SJSA1 (cell line): Measurements from ENCODE around the gene TENT4A. TPM values are rescaled to one million over a fixed set of nuclear protein-coding genes. Genes with fewer than 3 reads are reported as not detected.
A peak's percentile ranks its signal among the peaks of the same experiment; 100 is the strongest.
"Not testable (repeated sequence)": the region's sequence is repeated elsewhere in the genome, so short reads cannot be mapped to it uniquely, and the experiment has no call there.

ENCODE experiments used
- DNase-seq, 2 experiments: peaks; one replicate each; pipeline ENCODE4 v3.0.0-alpha.2; 2015 to 2020; ENCODE audit warnings: low spot score in 2 of 2, low read depth in 1 of 2
- H3K27ac ChIP-seq: fragments of 250-450 bp; sonication (Bioruptor Pico); 2 replicates; pipeline ENCODE4 v1.5.1; 2020; ENCODE audit warnings: mild to moderate bottlenecking, moderate library complexity
- H3K27me3 ChIP-seq: fragments of 250-450 bp; sonication (Bioruptor Pico); replicated peaks from 2 replicates; pipeline ENCODE4 v1.5.1; 2020; ENCODE audit warnings: mild to moderate bottlenecking, moderate library complexity
- H3K36me3 ChIP-seq: fragments of 250-450 bp; sonication (Bioruptor Pico); 2 replicates; pipeline ENCODE4 v1.5.1; 2020; ENCODE audit warnings: mild to moderate bottlenecking
- H3K4me1 ChIP-seq: fragments of 250-450 bp; sonication (Bioruptor Pico); replicated peaks from 2 replicates; pipeline ENCODE4 v1.6.1; 2021; ENCODE audit warnings: mild to moderate bottlenecking
- H3K4me3 ChIP-seq: fragments of 250-450 bp; sonication (Bioruptor Pico); 2 replicates; pipeline ENCODE4 v1.5.1; 2020; ENCODE audit warnings: mild to moderate bottlenecking
- H3K9me3 ChIP-seq: fragments of 250-450 bp; sonication (Bioruptor Pico); replicated peaks from 2 replicates; pipeline ENCODE4 v1.5.1; 2020; ENCODE audit warnings: mild to moderate bottlenecking
- total RNA-seq: library from RNA; depleted of rRNA; stranded (reverse); fragments of >200 nt; shearing (Covaris generic); gene quantifications from 2 replicates; pipeline ENCODE4 v1.2.3, GENCODE V29; 2014

Gene TENT4A
- total RNA-seq, 1 experiment from 2014 or later = 17.8 TPM

- Histone ChIP-seq H3K4me3 (no peak overlapping the region), H3K27me3 (no peaks in the 10 kb centered on the region), H3K9me3 (no peaks in the 10 kb centered on the region), H3K4me1 (peaks cover 4% of the 10 kb centered on the region), H3K27ac (no peak overlapping the region), H3K36me3 (peaks cover 33% of the 10 kb centered on the region)
- no peak for DNase-seq
Observed at GRCh38 chr5:6760686-6761085, 47.5 kb downstream of the TENT4A start.

- Histone ChIP-seq H3K9me3 (no peaks in the 10 kb centered on the region), H3K4me3 (no peak overlapping the region), H3K36me3 (peaks cover 26% of the 10 kb centered on the region), H3K4me1 (peaks cover 11% of the 10 kb centered on the region), H3K27ac (no peak overlapping the region), H3K27me3 (no peaks in the 10 kb centered on the region)
- DNase-seq = no peak
Observed at GRCh38 chr5:6761333-6761732, 48.1 kb downstream of the TENT4A start.

GRCh38 chr5:6762116-6762515 lies 48.9 kb downstream of the TENT4A start:
- H3K27ac ChIP-seq = no peak overlapping the region
- no peaks in the 10 kb centered on the region for H3K9me3 ChIP-seq
- no peak overlapping the region for H3K4me3 ChIP-seq
- peaks cover 17% of the 10 kb centered on the region for H3K4me1 ChIP-seq
- DNase-seq = no peak
- H3K27me3 ChIP-seq = no peaks in the 10 kb centered on the region
- peaks cover 19% of the 10 kb centered on the region for H3K36me3 ChIP-seq

- H3K4me1 ChIP-seq = peaks cover 17% of the 10 kb centered on the region
- no peak for DNase-seq
- peaks cover 13% of the 10 kb centered on the region for H3K36me3 ChIP-seq
- no peaks in the 10 kb centered on the region for H3K27me3 ChIP-seq
- no peak overlapping the region for H3K27ac ChIP-seq
- no peaks in the 10 kb centered on the region for H3K9me3 ChIP-seq
- no peak overlapping the region for H3K4me3 ChIP-seq
Observed at GRCh38 chr5:6762697-6763096, 49.5 kb downstream of the TENT4A start.

GRCh38 chr5:6763191-6763590 lies 50.0 kb downstream of the TENT4A start:
- H3K27ac ChIP-seq = no peak overlapping the region
- H3K4me3 ChIP-seq = no peak overlapping the region
- H3K27me3 ChIP-seq = no peaks in the 10 kb centered on the region
- peaks cover 17% of the 10 kb centered on the region for H3K4me1 ChIP-seq
- H3K9me3 ChIP-seq = no peaks in the 10 kb centered on the region
- H3K36me3 ChIP-seq = peaks cover 8% of the 10 kb centered on the region
- DNase-seq = no peak

GRCh38 chr5:6765612-6766525 lies 52.6 kb downstream of the TENT4A start:
- peak; percentile 74 to 85 for DNase-seq
- H3K27me3 ChIP-seq = no peaks in the 10 kb centered on the region
- H3K4me3 ChIP-seq = no peak overlapping the region
- H3K27ac ChIP-seq = no peak overlapping the region
- peaks cover 17% of the 10 kb centered on the region for H3K4me1 ChIP-seq
- H3K36me3 ChIP-seq = no peaks in the 10 kb centered on the region
- no peaks in the 10 kb centered on the region for H3K9me3 ChIP-seq

GRCh38 chr5:6766604-6767093 lies 53.4 kb downstream of the TENT4A start:
- Histone ChIP-seq H3K27me3 (no peaks in the 10 kb centered on the region), H3K27ac (no peak overlapping the region), H3K36me3 (no peaks in the 10 kb centered on the region), H3K4me3 (no peak overlapping the region), H3K4me1 (peaks cover 17% of the 10 kb centered on the region), H3K9me3 (no peaks in the 10 kb centered on the region)
- DNase-seq = peak; percentile 86 to 94

- Histone ChIP-seq H3K9me3 (no peaks in the 10 kb centered on the region), H3K4me1 (peaks cover 17% of the 10 kb centered on the region), H3K27ac (no peak overlapping the region), H3K36me3 (no peaks in the 10 kb centered on the region), H3K4me3 (no peak overlapping the region), H3K27me3 (no peaks in the 10 kb centered on the region)
- no peak for DNase-seq
Observed at GRCh38 chr5:6767481-6768063, 54.3 kb downstream of the TENT4A start.

- no peak for DNase-seq
- no peak overlapping the region for H3K27ac ChIP-seq
- H3K36me3 ChIP-seq = no peaks in the 10 kb centered on the region
- peaks cover 17% of the 10 kb centered on the region for H3K4me1 ChIP-seq
- no peaks in the 10 kb centered on the region for H3K27me3 ChIP-seq
- H3K4me3 ChIP-seq = no peak overlapping the region
- no peaks in the 10 kb centered on the region for H3K9me3 ChIP-seq
Observed at GRCh38 chr5:6768590-6769230, 55.5 kb downstream of the TENT4A start.

- H3K4me1 ChIP-seq = peaks cover 10% of the 10 kb centered on the region
- no peak overlapping the region for H3K27ac ChIP-seq
- H3K27me3 ChIP-seq = no peaks in the 10 kb centered on the region
- no peak for DNase-seq
- H3K4me3 ChIP-seq = no peak overlapping the region
- H3K9me3 ChIP-seq = no peaks in the 10 kb centered on the region
- no peaks in the 10 kb centered on the region for H3K36me3 ChIP-seq
Observed at GRCh38 chr5:6770826-6771607, 57.8 kb downstream of the TENT4A start.

GRCh38 chr5:6772886-6773285 lies 59.7 kb downstream of the TENT4A start:
- no peaks in the 10 kb centered on the region for H3K9me3 ChIP-seq
- H3K4me3 ChIP-seq = no peak overlapping the region
- no peaks in the 10 kb centered on the region for H3K36me3 ChIP-seq
- H3K4me1 ChIP-seq = no peaks in the 10 kb centered on the region
- no peak for DNase-seq
- H3K27ac ChIP-seq = no peak overlapping the region
- H3K27me3 ChIP-seq = no peaks in the 10 kb centered on the region

GRCh38 chr5:6773342-6774035 lies 60.3 kb downstream of the TENT4A start:
- no peak for DNase-seq
- no peaks in the 10 kb centered on the region for H3K27me3 ChIP-seq
- no peaks in the 10 kb centered on the region for H3K9me3 ChIP-seq
- no peaks in the 10 kb centered on the region for H3K4me1 ChIP-seq
- H3K36me3 ChIP-seq = no peaks in the 10 kb centered on the region
- H3K4me3 ChIP-seq = no peak overlapping the region
- no peak overlapping the region for H3K27ac ChIP-seq

GRCh38 chr5:6774207-6774606 lies 61.0 kb downstream of the TENT4A start:
- H3K9me3 ChIP-seq, DNase-seq, H3K4me1 ChIP-seq, H3K36me3 ChIP-seq, H3K27me3 ChIP-seq, H3K27ac ChIP-seq, H3K4me3 ChIP-seq: not testable (repeated sequence)
